Upper lobe of left lung (tissue), 6 donors: ENCODE data around the gene LRRC56. TPM values are rescaled to one million over a fixed set of nuclear protein-coding genes. Genes with fewer than 3 reads are reported as not detected.

Experiments used
- ATAC-seq, 2 donors: fragments of 200-7000 bp; cut with Tn5 transposase; one replicate each; pipeline ENCODE4 v1.9.1; 2022; ENCODE audit warnings: mild to moderate bottlenecking in 2 of 2, moderate library complexity in 2 of 2; ENCODE audit not compliant: low FRiP score in 2 of 2
- DNase-seq, 2 donors: peaks; one replicate each; pipeline ENCODE4 v3.0.0-alpha.2; 2019 to 2020
- H3K27ac ChIP-seq, 4 donors: fragments of 200-600 bp; sonication (generic); one replicate each; pipeline ENCODE4 v1.5.1; 2016 to 2019
- H3K27me3 ChIP-seq, 4 donors: fragments of 200-600 bp; sonication (generic); one replicate each; pipeline ENCODE4 v1.5.1; 2017 to 2019
- H3K36me3 ChIP-seq, 4 donors: fragments of 200-600 bp; sonication (generic); one replicate each; pipeline ENCODE4 v1.5.1; 2016 to 2019
- H3K4me1 ChIP-seq, 4 donors: fragments of 200-600 bp; sonication (generic); one replicate each; pipeline ENCODE4 v1.5.1; 2018 to 2019
- H3K4me3 ChIP-seq, 4 donors: fragments of 200-600 bp; sonication (generic); one replicate each; pipeline ENCODE4 v1.5.1; 2017 to 2019; ENCODE audit warnings: mild to moderate bottlenecking in 2 of 4, moderate library complexity in 1 of 4
- H3K9me3 ChIP-seq, 4 donors: fragments of 200-600 bp; sonication (generic); one replicate each; pipeline ENCODE4 v1.5.1; 2018 to 2019
- EP300 ChIP-seq, 4 donors: sonication (generic); formaldehyde crosslinking; IDR thresholded peaks; one replicate each; pipeline ENCODE4 v1.5.1; 2017; ENCODE audit warnings: antibody characterized with exemption in 4 of 4, control low read depth in 2 of 4
- POLR2A ChIP-seq, 4 donors: fragments of 450-650 bp; IDR thresholded peaks; one replicate each; pipeline ENCODE4 v1.5.1; 2016 to 2017; ENCODE audit warnings: antibody characterized with exemption in 4 of 4, mild to moderate bottlenecking in 2 of 4
- POLR2AphosphoS5 ChIP-seq, 2 donors: sonication (generic); formaldehyde crosslinking; IDR thresholded peaks; one replicate each; pipeline ENCODE4 v1.5.1; 2017; ENCODE audit warnings: antibody characterized with exemption in 2 of 2
- WGBS, 2 donors: methylation state at CpG; one replicate each; pipeline ENCODE4 v1.1.5; 2017 to 2018; 5-methylcytosine and 5-hydroxymethylcytosine counted together
- total RNA-seq, 6 donors: library from RNA; depleted of rRNA in 4 of 6; stranded (reverse); fragments of >200 nt in 4 of 6; gene quantifications; one replicate each; pipeline versions ENCODE4 v1.1.0 to v1.2.1, GENCODE V29; 2016 to 2021
- TF ChIP-seq, protein P1 (sequence below), 6 experiments: fragments of 450-650 bp in 4 of 6; fragments of 200-600 bp in 2 of 6; sonication (generic) in 2 of 6; IDR thresholded peaks; one replicate each; pipeline ENCODE4 v1.5.1; 2016 to 2019; ENCODE audit warnings: antibody characterized with exemption in 6 of 6
- donor health status: DM: no; HTN: no; CAD: no; lungs with moderate emphysema.
- donor health status: DM: no; HTN: yes; CAD: no; lungs with severe emphysema.

Gene LRRC56
- total RNA-seq, 6 donors from 2014 or later, result 3.5 to 11.5 (median 5.8) TPM

DNA sequence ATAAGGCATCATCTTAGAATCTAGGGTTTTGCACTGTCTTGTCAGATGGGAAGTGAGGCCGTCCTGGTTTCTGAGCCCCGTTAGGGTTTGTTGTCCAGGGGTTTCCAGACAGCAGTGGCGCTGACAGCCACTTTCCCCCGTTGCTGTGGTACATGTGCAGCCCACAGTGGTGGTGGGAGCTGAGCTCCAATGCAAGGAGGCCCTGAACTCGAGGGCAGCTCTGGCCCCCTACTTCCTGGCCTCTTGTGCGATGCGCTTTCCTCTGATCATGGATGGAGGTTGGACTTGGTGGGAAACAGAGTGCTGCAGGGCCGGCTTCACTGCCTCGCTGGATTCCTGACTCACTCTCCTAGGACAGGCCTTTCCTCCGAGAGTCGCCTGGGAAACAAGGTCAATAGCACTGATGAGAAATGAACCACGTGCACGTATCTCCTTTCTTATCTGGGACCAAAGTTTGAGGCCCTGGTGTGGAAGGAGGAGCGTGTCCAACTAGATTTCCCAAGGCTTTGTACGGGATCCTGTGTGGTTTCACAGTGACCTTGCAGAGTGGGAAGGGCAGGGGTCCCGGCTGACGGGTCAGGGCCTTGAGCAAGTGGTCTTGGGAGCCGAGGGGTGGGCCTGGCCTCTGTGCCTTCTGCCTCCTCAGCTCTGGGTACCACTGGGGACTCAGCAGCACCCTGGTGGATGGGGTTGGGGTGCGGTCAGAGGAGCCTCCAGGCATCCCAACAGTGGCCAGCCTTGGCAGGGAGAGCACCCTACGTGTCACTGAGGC is 42.7 kb downstream of the LRRC56 start:
- H3K36me3 ChIP-seq, result peaks cover 4 to 28% (median 24%) of the 10 kb centered on the region in 4 donors
- DNase-seq, result no peak
- H3K4me1 ChIP-seq, result peaks cover 34 to 49% (median 38%) of the 10 kb centered on the region in 4 donors
- no peaks in the 10 kb centered on the region for H3K27me3 ChIP-seq
- ATAC-seq, result no peak
- no peak overlapping the region for H3K4me3 ChIP-seq
- no peak overlapping the region for H3K27ac ChIP-seq
- TF ChIP-seq POLR2AphosphoS5 (IDR thresholded peaks at IDR 0.05) (no peak), EP300 (IDR thresholded peaks at IDR 0.05) (no peak), POLR2A (IDR thresholded peaks at IDR 0.05) (no peak)
- TF ChIP-seq, protein P1, sequence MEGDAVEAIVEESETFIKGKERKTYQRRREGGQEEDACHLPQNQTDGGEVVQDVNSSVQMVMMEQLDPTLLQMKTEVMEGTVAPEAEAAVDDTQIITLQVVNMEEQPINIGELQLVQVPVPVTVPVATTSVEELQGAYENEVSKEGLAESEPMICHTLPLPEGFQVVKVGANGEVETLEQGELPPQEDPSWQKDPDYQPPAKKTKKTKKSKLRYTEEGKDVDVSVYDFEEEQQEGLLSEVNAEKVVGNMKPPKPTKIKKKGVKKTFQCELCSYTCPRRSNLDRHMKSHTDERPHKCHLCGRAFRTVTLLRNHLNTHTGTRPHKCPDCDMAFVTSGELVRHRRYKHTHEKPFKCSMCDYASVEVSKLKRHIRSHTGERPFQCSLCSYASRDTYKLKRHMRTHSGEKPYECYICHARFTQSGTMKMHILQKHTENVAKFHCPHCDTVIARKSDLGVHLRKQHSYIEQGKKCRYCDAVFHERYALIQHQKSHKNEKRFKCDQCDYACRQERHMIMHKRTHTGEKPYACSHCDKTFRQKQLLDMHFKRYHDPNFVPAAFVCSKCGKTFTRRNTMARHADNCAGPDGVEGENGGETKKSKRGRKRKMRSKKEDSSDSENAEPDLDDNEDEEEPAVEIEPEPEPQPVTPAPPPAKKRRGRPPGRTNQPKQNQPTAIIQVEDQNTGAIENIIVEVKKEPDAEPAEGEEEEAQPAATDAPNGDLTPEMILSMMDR (IDR thresholded peaks at IDR 0.05), result no peak
- no peaks in the 10 kb centered on the region for H3K9me3 ChIP-seq
- 83 to 91% methylated on average over 15 to 20 of the region's 20 CpGs for WGBS, 2 donors

DNA sequence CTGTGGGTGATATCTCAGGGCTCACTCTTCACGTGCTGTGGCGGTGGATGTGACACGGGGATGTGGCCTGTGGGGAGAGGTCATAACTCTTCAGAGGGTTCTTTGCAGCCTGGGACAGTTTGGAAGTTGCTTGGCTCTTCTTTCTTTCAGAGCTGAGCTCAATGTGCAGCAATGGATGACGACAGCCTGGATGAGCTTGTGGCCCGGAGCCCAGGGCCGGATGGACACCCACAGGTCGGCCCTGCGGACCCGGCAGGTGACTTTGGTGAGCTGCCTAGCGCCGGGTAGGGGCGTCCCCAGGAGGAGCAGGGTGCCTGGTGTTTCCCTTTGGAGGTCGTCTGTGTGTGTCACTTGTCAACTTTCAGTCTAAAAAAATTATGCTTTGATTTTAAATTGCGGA is 44.0 kb downstream of the LRRC56 start:
- peak in 1 of 2 donors; percentile 59 for DNase-seq
- no peak for ATAC-seq
- H3K36me3 ChIP-seq, result peaks cover 4 to 36% (median 27%) of the 10 kb centered on the region in 4 donors
- H3K4me3 ChIP-seq, result no peak overlapping the region
- no peaks in the 10 kb centered on the region for H3K9me3 ChIP-seq
- no peak overlapping the region for H3K27ac ChIP-seq
- peaks cover 29 to 43% (median 33%) of the 10 kb centered on the region in 4 donors for H3K4me1 ChIP-seq
- 88 to 91% methylated on average over 14 of the region's 14 CpGs for WGBS, 2 donors
- H3K27me3 ChIP-seq, result no peaks in the 10 kb centered on the region
- no peak for TF ChIP-seq POLR2A (IDR thresholded peaks at IDR 0.05)
- TF ChIP-seq, protein P1 (IDR thresholded peaks at IDR 0.05), result no peak

DNA sequence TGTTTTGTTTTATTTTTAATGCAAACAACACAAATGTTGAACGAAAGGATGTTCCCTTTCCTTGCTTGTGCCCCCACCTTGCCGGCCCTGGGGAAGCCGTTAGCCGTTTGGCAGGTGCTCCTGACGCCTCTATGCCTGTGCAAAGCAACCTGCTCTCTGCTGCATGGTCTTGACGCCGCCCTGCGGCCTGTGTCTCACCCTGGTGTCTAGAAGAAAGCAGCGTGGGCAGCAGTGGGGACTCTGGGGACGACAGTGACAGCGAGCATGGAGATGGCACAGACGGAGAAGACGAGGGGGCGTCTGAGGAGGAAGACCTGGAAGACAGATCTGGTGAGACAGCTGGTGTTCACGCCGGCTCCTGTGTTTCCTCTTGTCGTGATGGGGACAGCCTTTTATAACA is 44.4 kb downstream of the LRRC56 start:
- no peak overlapping the region for H3K4me3 ChIP-seq
- H3K27ac ChIP-seq, result no peak overlapping the region
- peaks cover 29 to 43% (median 33%) of the 10 kb centered on the region in 4 donors for H3K4me1 ChIP-seq
- TF ChIP-seq POLR2AphosphoS5 (IDR thresholded peaks at IDR 0.05) (no peak), EP300 (IDR thresholded peaks at IDR 0.05) (no peak), POLR2A (IDR thresholded peaks at IDR 0.05) (no peak)
- TF ChIP-seq, protein P1 (IDR thresholded peaks at IDR 0.05), result no peak
- peaks cover 4 to 40% (median 31%) of the 10 kb centered on the region in 4 donors for H3K36me3 ChIP-seq
- no peaks in the 10 kb centered on the region for H3K27me3 ChIP-seq
- WGBS, 2 donors, result 82 to 86% methylated on average over 17 of the region's 17 CpGs
- ATAC-seq (no peak), DNase-seq (peak in 1 of 2 donors; percentile 47)
- no peaks in the 10 kb centered on the region for H3K9me3 ChIP-seq

DNA sequence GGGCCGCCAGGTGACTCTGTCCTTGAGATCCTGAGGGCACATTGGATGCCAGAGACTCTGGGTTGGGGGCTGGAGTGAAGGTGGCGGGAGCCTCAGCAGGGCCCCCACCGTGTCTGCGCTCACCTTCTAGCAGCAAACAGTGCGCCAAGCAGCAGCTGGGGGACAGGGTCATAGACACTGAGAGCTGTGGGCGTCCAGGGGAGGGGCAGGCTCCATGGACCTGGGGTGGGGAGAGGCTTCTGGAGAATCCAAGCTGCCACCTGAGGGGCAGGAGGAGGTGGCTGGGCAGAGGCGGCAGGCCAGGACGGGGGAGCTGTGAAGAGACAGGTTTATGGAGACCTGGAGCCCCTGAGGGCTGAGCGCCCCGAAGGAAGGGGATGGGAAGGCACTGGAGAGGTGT is 47.0 kb downstream of the LRRC56 start:
- DNase-seq (peak in 1 of 2 donors; percentile 57), ATAC-seq (no peak)
- Histone ChIP-seq H3K9me3 (no peaks in the 10 kb centered on the region), H3K36me3 (peaks cover 4 to 64% (median 54%) of the 10 kb centered on the region in 4 donors), H3K4me1 (peaks cover 8 to 29% (median 14%) of the 10 kb centered on the region in 4 donors), H3K4me3 (no peak overlapping the region), H3K27ac (no peak overlapping the region), H3K27me3 (no peaks in the 10 kb centered on the region)
- TF ChIP-seq, protein P1 (IDR thresholded peaks at IDR 0.05), result no peak
- no peak for TF ChIP-seq EP300 (IDR thresholded peaks at IDR 0.05)
- TF ChIP-seq POLR2A (IDR thresholded peaks at IDR 0.05), result no peak
- no peak for TF ChIP-seq POLR2AphosphoS5 (IDR thresholded peaks at IDR 0.05)
- 94 to 98% methylated on average over 10 of the region's 10 CpGs for WGBS, 2 donors
